WTC11 (cell line): ENCODE results near the gene LRRC74B. TPM values are rescaled to one million over a fixed set of nuclear protein-coding genes. Genes with fewer than 3 reads are reported as not detected.
"Not testable (repeated sequence)": the region's sequence is repeated elsewhere in the genome, so short reads cannot be mapped to it uniquely, and the experiment has no call there.

Source experiments
- ATAC-seq: fragments of 200-7000 bp; cut with Tn5 transposase; 2 replicates; pipeline ENCODE4 v1.10.0; 2021; ENCODE audit warnings: mild to moderate bottlenecking, moderate library complexity
- CTCF ChIA-PET: fragments of 300-600 bp; sonication (Branson Sonifier 250); formaldehyde crosslinking; loops from one replicate; lab custom pipeline; 2021; ENCODE audit warnings: antibody characterized with exemption; lab: Charles Lee
- POLR2A ChIA-PET: fragments of 350-600 bp; sonication (Branson Sonifier 250); formaldehyde crosslinking; loops from one replicate; lab custom pipeline; 2021; ENCODE audit warnings: antibody characterized with exemption; lab: Charles Lee
- DNase-seq: peaks from one replicate; pipeline ENCODE4 v3.0.0; 2021; ENCODE audit warnings: low spot score
- H3K27ac Mint-ChIP-seq: 2 replicates; pipeline ENCODE4 v1.8.0; 2021; ENCODE audit warnings: mixed read lengths
- H3K27me3 Mint-ChIP-seq: 2 replicates; pipeline ENCODE4 v1.8.0; 2021; ENCODE audit warnings: low read depth, mild to moderate bottlenecking, moderate library complexity, mixed read lengths
- H3K36me3 Mint-ChIP-seq: 2 replicates; pipeline ENCODE4 v1.8.0; 2021; ENCODE audit warnings: mixed read lengths
- H3K4me1 Mint-ChIP-seq: 2 replicates; pipeline ENCODE4 v1.8.0; 2022; ENCODE audit warnings: mixed read lengths
- H3K4me3 Mint-ChIP-seq: 2 replicates; pipeline ENCODE4 v1.8.0; 2021; ENCODE audit warnings: mild to moderate bottlenecking, moderate library complexity, mixed read lengths
- H3K9me3 Mint-ChIP-seq: 2 replicates; pipeline ENCODE4 v1.8.0; 2021; ENCODE audit warnings: mixed read lengths
- ATF3 ChIP-seq: sonication (generic); formaldehyde crosslinking; conservative IDR thresholded peaks from 2 replicates; pipeline ENCODE4 v1.8.1; 2022; ENCODE audit warnings: mild to moderate bottlenecking, missing genetic modification reagents
- CDX4 ChIP-seq: fragments of 250-450 bp; sonication (Bioruptor Pico); IDR thresholded peaks from 2 replicates; pipeline ENCODE4 v1.9.0; 2021; ENCODE audit warnings: moderate library complexity, mild to moderate bottlenecking, inconsistent platforms, borderline replicate concordance
- CREB1 ChIP-seq: sonication (generic); formaldehyde crosslinking; IDR thresholded peaks from 2 replicates; pipeline ENCODE4 v1.8.0; 2023; ENCODE audit warnings: mild to moderate bottlenecking, missing genetic modification reagents
- ESRRA ChIP-seq: sonication (generic); formaldehyde crosslinking; IDR thresholded peaks from 2 replicates; pipeline ENCODE4 v1.8.1; 2022; ENCODE audit warnings: mild to moderate bottlenecking, missing genetic modification reagents, borderline replicate concordance
- FOXJ3 ChIP-seq: sonication (generic); formaldehyde crosslinking; IDR thresholded peaks from 2 replicates; pipeline ENCODE4 v1.9.0; 2021; ENCODE audit warnings: missing genetic modification reagents, mild to moderate bottlenecking, borderline replicate concordance
- GABPB1 ChIP-seq: sonication (generic); formaldehyde crosslinking; IDR thresholded peaks from 2 replicates; pipeline ENCODE4 v1.8.1; 2023; ENCODE audit warnings: mild to moderate bottlenecking, missing genetic modification reagents
- GTF2I ChIP-seq: fragments of 250-450 bp; sonication (Bioruptor Pico); conservative IDR thresholded peaks from 2 replicates; pipeline ENCODE4 v1.4.0; 2021; ENCODE audit warnings: mild to moderate bottlenecking
- JAZF1 ChIP-seq: fragments of 250-450 bp; sonication (Bioruptor Pico); IDR thresholded peaks from 2 replicates; pipeline ENCODE4 v1.9.0; 2021; ENCODE audit warnings: moderate library complexity, mild to moderate bottlenecking, inconsistent platforms
- PRRX2 ChIP-seq: fragments of 250-450 bp; sonication (Bioruptor Pico); IDR thresholded peaks from 2 replicates; pipeline ENCODE4 v1.8.0; 2021; ENCODE audit warnings: mild to moderate bottlenecking
- SMAD3 ChIP-seq: sonication (generic); formaldehyde crosslinking; IDR thresholded peaks from 2 replicates; pipeline ENCODE4 v1.8.0; 2022; ENCODE audit warnings: missing genetic modification reagents, mild to moderate bottlenecking, borderline replicate concordance
- SMAD4 ChIP-seq: sonication (generic); formaldehyde crosslinking; IDR thresholded peaks from 2 replicates; pipeline ENCODE4 v1.8.0; 2022; ENCODE audit warnings: mild to moderate bottlenecking, missing genetic modification reagents
- ZBTB21 ChIP-seq: sonication (generic); formaldehyde crosslinking; IDR thresholded peaks from 2 replicates; pipeline ENCODE4 v1.8.1; 2023; ENCODE audit warnings: mild to moderate bottlenecking, missing genetic modification reagents, borderline replicate concordance
- ZMAT4 ChIP-seq: fragments of 250-450 bp; sonication (Bioruptor Pico); IDR thresholded peaks from 2 replicates; pipeline ENCODE4 v1.9.0; 2021; ENCODE audit warnings: mild to moderate bottlenecking
- ZNF138 ChIP-seq: sonication (generic); formaldehyde crosslinking; conservative IDR thresholded peaks from 2 replicates; pipeline ENCODE4 v1.8.1; 2022; ENCODE audit warnings: mild to moderate bottlenecking, moderate library complexity, missing genetic modification reagents
- ZNF219 ChIP-seq: sonication (generic); formaldehyde crosslinking; IDR thresholded peaks from 2 replicates; pipeline ENCODE4 v1.8.0; 2023; ENCODE audit warnings: missing genetic modification reagents, mild to moderate bottlenecking, borderline replicate concordance
- ZNF423 ChIP-seq: fragments of 250-450 bp; sonication (Bioruptor Pico); IDR thresholded peaks from 2 replicates; pipeline ENCODE4 v2.1.2; 2022; ENCODE audit warnings: mild to moderate bottlenecking, moderate library complexity
- total RNA-seq: library from RNA; stranded (reverse); gene quantifications from 3 replicates; pipeline ENCODE4 v1.2.3, GENCODE V29; 2021
- TF ChIP-seq, protein P1 (sequence below): sonication (generic); formaldehyde crosslinking; IDR thresholded peaks from 2 replicates; pipeline ENCODE4 v1.8.0; 2023; ENCODE audit warnings: mild to moderate bottlenecking, missing genetic modification reagents
- TF ChIP-seq, protein P2 (sequence below): sonication (generic); formaldehyde crosslinking; IDR thresholded peaks from 2 replicates; pipeline ENCODE4 v1.8.1; 2023; ENCODE audit warnings: mild to moderate bottlenecking, missing genetic modification reagents
- TF ChIP-seq, protein P3 (sequence below): fragments of 200-600 bp; IDR thresholded peaks from 2 replicates; pipeline ENCODE4 v1.8.0; 2022; ENCODE audit warnings: antibody characterized with exemption

Gene LRRC74B
- total RNA-seq, 1 experiment from 2014 or later: not detected

DNA sequence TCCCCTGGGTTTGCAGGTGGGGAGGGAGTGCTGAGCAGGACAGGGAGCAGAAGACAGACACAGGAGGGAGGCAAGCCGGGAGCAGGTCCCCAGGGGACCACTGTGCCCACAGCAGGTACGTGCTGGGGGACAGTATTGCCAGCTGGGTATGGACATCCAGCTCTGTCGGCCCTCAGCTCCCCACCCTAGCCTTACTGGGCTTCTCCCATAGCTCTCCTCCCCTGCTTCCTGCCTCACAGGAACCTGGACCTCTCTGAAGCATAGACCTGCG is 9.8 kb downstream of the LRRC74B start:
- no peak for TF ChIP-seq GTF2I
- TF ChIP-seq, all 79 proteins: peak for 0
- peak; percentile 8; the same call in 1 of the 2 replicates for ATAC-seq
- H3K27me3 Mint-ChIP-seq: no peaks in the 10 kb centered on the region; the same call in 1 of the 2 replicates
- no peak for DNase-seq
- ChIA-PET CTCF (interaction anchor here (0.6 to 2.3 kb wide), 8 partner anchors 9 to 170 kb away, joined by 3 to 7 read pairs (median 4); partner anchors contain the start of genes CRKL and LZTR1), POLR2A (interaction anchor here (1.8 kb wide), 1 partner anchor 9 kb away, joined by 8 read pairs; the partner anchor contains the start of gene LRRC74B)
- H3K36me3 Mint-ChIP-seq: no peaks in the 10 kb centered on the region
- H3K9me3 Mint-ChIP-seq: no peaks in the 10 kb centered on the region
- peaks cover 40% of the 10 kb centered on the region for H3K4me1 Mint-ChIP-seq
- H3K4me3 Mint-ChIP-seq: no peak overlapping the region
- H3K27ac Mint-ChIP-seq: no peak overlapping the region

- CTCF ChIA-PET: interaction anchor here (0.6 to 2.3 kb wide), 10 partner anchors 9 to 1521 kb away, joined by 3 to 7 read pairs (median 4); partner anchors contain the start of genes CRKL and LZTR1
- Mint-ChIP-seq H3K9me3 (no peaks in the 10 kb centered on the region), H3K4me1 (peaks cover 39% of the 10 kb centered on the region), H3K27ac (no peak overlapping the region), H3K4me3 (peak overlapping the region; percentile 14; the same call in 1 of the 2 replicates), H3K27me3 (no peaks in the 10 kb centered on the region; the same call in 1 of the 2 replicates), H3K36me3 (no peaks in the 10 kb centered on the region)
- peak; percentile 73 for ATAC-seq
- POLR2A ChIA-PET: interaction anchor here (1.8 kb wide), 1 partner anchor 9 kb away, joined by 8 read pairs; the partner anchor contains the start of gene LRRC74B
- TF ChIP-seq, protein P1, sequence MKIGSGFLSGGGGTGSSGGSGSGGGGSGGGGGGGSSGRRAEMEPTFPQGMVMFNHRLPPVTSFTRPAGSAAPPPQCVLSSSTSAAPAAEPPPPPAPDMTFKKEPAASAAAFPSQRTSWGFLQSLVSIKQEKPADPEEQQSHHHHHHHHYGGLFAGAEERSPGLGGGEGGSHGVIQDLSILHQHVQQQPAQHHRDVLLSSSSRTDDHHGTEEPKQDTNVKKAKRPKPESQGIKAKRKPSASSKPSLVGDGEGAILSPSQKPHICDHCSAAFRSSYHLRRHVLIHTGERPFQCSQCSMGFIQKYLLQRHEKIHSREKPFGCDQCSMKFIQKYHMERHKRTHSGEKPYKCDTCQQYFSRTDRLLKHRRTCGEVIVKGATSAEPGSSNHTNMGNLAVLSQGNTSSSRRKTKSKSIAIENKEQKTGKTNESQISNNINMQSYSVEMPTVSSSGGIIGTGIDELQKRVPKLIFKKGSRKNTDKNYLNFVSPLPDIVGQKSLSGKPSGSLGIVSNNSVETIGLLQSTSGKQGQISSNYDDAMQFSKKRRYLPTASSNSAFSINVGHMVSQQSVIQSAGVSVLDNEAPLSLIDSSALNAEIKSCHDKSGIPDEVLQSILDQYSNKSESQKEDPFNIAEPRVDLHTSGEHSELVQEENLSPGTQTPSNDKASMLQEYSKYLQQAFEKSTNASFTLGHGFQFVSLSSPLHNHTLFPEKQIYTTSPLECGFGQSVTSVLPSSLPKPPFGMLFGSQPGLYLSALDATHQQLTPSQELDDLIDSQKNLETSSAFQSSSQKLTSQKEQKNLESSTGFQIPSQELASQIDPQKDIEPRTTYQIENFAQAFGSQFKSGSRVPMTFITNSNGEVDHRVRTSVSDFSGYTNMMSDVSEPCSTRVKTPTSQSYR (CRISPR knock-in tag): no peak
- TF ChIP-seq, protein P2, sequence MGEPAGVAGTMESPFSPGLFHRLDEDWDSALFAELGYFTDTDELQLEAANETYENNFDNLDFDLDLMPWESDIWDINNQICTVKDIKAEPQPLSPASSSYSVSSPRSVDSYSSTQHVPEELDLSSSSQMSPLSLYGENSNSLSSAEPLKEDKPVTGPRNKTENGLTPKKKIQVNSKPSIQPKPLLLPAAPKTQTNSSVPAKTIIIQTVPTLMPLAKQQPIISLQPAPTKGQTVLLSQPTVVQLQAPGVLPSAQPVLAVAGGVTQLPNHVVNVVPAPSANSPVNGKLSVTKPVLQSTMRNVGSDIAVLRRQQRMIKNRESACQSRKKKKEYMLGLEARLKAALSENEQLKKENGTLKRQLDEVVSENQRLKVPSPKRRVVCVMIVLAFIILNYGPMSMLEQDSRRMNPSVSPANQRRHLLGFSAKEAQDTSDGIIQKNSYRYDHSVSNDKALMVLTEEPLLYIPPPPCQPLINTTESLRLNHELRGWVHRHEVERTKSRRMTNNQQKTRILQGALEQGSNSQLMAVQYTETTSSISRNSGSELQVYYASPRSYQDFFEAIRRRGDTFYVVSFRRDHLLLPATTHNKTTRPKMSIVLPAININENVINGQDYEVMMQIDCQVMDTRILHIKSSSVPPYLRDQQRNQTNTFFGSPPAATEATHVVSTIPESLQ (CRISPR knock-in tag): no peak
- no peak for TF ChIP-seq ZMAT4
- no peak for TF ChIP-seq GABPB1 (CRISPR knock-in tag)
- TF ChIP-seq ESRRA (CRISPR knock-in tag): no peak
- TF ChIP-seq JAZF1 (CRISPR knock-in tag): no peak
- no peak for TF ChIP-seq PRRX2 (CRISPR knock-in tag)
- TF ChIP-seq CDX4 (CRISPR knock-in tag): no peak
- no peak for TF ChIP-seq FOXJ3 (CRISPR knock-in tag)
- no peak for TF ChIP-seq SMAD4
- no peak for TF ChIP-seq SMAD3 (CRISPR knock-in tag)
- TF ChIP-seq, protein P3, sequence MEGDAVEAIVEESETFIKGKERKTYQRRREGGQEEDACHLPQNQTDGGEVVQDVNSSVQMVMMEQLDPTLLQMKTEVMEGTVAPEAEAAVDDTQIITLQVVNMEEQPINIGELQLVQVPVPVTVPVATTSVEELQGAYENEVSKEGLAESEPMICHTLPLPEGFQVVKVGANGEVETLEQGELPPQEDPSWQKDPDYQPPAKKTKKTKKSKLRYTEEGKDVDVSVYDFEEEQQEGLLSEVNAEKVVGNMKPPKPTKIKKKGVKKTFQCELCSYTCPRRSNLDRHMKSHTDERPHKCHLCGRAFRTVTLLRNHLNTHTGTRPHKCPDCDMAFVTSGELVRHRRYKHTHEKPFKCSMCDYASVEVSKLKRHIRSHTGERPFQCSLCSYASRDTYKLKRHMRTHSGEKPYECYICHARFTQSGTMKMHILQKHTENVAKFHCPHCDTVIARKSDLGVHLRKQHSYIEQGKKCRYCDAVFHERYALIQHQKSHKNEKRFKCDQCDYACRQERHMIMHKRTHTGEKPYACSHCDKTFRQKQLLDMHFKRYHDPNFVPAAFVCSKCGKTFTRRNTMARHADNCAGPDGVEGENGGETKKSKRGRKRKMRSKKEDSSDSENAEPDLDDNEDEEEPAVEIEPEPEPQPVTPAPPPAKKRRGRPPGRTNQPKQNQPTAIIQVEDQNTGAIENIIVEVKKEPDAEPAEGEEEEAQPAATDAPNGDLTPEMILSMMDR: no peak
- no peak for TF ChIP-seq ZBTB21 (CRISPR knock-in tag)
- no peak for TF ChIP-seq ZNF423 (CRISPR knock-in tag)
- no peak for TF ChIP-seq CREB1 (CRISPR knock-in tag)
- TF ChIP-seq ZNF138: no peak
- no peak for TF ChIP-seq ATF3 (CRISPR knock-in tag)
- TF ChIP-seq ZNF219 (CRISPR knock-in tag): no peak
- DNase-seq: no peak
Measured at GRCh38 chr22:21055880-21056319, 10.2 kb downstream of the LRRC74B start.

- CTCF ChIA-PET, H3K4me3 Mint-ChIP-seq, DNase-seq, H3K9me3 Mint-ChIP-seq, ATAC-seq, H3K36me3 Mint-ChIP-seq, POLR2A ChIA-PET, H3K27ac Mint-ChIP-seq, H3K27me3 Mint-ChIP-seq: not testable (repeated sequence)
- peaks cover 13% of the 10 kb centered on the region for H3K4me1 Mint-ChIP-seq
Measured at GRCh38 chr22:21060363-21060762, 14.6 kb downstream of the LRRC74B start.

DNA sequence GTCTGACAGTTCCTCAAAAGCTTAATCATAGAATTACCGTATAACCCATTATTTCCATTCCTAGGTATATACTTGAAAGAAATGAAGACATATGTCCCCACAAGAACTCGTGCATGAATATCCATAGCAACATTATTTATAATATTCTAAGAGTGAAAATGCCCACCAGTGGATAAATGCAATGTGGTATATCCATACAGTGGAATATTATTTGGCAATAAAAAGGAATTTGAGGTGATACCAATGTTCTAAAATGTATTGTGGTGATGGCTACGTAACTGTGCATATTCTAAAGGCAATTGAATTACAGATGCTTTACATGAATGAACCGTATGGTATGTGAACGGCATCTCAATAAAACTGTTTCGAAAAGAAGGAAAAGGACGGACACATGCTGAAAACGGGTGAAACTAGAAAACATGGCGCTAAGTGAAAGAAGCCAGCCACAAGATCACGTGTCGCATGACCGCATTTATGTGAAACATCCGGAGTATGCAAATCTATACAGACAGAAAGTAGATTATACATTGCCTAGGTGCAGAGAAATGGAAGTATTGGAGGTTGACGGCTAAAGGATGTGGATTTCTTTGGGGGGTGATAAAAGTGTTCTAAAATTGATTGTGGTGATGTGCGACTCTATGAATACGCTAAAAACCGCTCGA is 16.0 kb downstream of the LRRC74B start:
- ChIA-PET POLR2A (interaction anchor here (0.6 kb wide), 1 partner anchor 89 kb away, joined by 3 read pairs; no protein-coding TSS in a partner anchor), CTCF (interaction anchor here (0.6 kb wide), 1 partner anchor 41 kb away, joined by 3 read pairs; no protein-coding TSS in a partner anchor)
- not testable (repeated sequence) for H3K27me3 Mint-ChIP-seq, ATAC-seq, H3K27ac Mint-ChIP-seq, H3K4me1 Mint-ChIP-seq, H3K9me3 Mint-ChIP-seq, H3K36me3 Mint-ChIP-seq, DNase-seq, H3K4me3 Mint-ChIP-seq
